HG03460 (cell line): Measurements from ENCODE around the gene CDH23.

Source experiments
- ATAC-seq: cut with Tn5 transposase; IDR thresholded peaks from one replicate; pipeline ENCODE4 v1.9.1; 2021; ENCODE audit not compliant: unreplicated experiment

CDH23 gene

DNA sequence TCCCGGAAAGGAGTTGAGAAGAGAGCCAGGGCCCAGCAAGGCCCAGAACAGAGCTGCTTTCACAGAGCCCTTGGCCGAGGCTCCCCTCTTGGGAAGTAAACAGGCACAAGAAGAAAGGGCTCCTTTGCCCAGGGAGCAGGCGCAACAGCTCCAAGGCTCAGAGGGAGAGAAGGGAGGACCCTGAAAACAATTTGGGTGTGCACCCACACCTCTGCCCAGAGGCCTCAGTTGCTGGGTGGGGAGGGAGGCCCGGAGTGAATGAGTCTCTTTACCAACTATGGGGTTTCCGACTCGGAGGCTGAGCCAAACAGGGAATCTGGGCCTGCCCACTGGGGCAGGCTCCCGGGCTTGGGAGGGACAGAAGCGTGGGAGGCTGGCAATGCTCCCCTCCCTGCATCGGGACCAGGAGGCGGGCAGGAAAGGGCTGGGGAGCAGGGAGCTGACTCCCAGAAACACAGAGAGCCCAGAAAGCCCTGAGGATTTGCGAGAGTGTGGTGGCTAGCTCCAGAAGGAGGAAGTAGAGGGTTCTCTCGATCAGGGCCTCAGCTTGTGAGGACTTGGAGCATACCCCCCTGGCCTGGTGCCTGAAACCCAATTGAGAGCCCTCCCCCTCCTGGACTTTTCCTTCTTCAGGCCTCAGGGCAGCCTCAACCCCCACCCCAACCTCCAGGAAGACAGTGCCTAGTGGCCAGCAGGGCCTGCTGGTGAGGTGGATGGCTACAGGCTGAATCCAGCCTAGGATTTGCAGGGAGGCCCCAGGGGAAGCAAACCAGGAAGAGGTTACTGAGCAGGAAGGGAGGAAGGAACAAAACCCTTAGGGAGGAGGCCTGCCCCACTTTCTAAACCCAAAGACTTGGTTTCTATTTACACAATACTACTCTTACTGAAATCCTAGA is 316.7 kb downstream of the CDH23 start:
- no peak for ATAC-seq

DNA sequence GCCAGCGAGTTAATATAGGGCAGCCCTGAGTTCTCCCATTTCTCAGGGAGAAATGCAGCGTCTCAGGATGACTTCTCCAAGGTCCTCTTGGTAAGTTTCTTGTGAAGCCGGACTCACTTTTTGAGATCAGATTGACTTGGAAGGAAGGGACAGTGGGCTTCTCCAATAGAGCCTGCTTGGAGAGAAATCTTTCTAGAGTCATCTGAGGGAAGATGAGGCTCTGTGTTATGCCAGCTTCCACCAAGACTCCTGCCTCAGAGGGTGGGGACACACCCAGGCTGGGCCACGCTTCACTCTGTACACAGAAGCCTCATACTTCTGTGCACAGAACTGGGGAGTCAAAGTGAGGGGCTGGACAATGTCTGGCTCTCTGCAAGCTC is 317.3 kb downstream of the CDH23 start:
- ATAC-seq = no peak

DNA sequence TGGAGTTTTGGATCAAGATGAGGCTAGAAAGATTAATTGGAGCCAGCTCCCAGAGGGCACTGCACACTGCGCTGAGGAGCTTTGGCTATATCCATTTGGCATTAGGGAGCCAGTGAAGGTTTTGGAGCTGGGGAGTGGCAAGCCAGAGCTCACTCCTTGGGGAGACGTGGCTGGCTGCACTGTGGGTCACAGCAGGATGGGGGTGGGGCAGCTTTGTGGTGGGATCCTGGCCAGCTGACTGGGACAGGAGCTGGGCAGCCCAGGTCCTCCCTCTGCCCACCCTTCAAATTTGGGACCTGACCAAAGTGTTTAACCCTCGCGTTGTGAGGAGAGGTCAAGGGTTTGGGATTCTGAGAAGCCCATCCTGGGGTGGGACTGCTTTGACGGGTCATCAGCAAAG is 317.9 kb downstream of the CDH23 start:
- ATAC-seq = no peak

DNA sequence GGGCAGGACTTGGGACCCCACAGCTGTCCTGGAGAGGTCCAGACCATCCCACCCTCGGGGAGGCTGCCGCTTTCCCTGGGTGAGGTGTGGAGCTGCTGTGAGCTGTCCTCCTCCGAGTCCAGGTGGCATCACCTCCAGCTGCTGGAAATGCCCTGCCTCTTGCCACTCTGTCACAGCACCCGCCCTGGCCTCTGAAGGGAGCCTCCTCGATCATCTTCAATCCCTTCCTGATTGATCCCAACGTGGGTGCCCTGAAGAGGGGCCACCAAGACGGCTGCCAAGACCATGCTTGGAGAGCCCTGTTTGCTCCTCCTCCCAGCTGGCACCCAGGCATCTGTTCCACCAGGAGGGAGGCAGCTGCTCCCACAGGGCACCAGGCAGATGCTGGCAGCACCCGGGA is 318.3 kb downstream of the CDH23 start:
- ATAC-seq = no peak

DNA sequence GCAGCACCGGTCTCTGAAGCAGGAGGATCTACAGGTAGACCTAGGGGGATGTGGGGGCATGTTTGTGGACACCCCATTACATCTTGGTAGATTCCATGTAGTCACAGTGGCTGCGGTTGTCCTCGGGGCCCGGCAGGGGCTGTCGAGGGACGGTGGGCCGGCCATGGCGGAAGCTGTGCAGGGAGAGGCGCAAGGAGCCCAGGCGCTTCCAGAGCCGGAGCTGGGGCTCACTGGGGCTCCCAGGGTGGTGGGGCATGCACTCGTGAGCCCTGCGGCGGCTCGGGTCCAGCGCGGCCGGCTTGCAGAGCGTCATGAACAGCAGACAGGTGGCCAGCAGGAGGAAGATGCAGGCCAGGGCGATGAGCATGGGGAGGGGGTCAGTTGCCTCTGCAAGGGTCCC is 319.1 kb downstream of the CDH23 start:
- ATAC-seq = no peak

DNA sequence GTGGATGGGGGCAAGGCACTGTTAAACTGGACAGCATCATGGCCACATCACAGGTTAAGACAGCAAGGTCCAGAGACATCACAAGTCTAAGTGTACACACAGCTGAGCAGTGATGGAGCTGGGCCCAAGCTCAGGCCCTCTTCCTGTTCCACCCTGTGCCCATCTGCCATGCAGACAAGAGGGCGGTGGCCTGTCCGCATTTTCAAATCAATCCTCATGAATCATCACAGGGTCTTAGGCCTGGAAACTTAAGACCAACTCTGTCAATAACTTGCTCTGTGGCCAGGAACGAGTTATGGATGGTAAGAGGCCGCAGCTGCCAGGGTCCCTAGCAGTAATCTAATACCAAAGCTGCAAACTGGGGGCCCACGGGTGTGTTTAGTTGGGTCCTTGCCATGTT is 319.7 kb downstream of the CDH23 start:
- ATAC-seq = no peak

DNA sequence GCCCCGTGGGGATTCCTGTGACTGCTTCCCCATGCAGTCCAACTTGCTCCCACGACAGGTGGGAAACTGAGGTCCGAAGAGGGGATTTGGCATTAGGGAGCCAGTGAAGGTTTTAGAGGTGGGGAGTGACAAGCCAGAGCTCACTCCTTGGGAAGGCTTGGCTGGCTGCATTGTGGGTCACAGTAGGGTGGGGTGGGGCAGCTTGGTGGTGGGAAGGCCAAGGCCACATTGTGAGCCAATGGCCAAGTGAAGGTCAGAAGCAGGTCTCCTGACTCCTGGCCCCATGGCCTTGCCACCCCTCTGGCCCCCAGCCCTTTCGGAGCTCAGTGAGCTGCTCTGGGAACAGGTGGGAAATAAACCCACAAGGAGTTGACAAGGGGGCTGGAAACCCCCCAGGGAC is 320.3 kb downstream of the CDH23 start:
- ATAC-seq = no peak

DNA sequence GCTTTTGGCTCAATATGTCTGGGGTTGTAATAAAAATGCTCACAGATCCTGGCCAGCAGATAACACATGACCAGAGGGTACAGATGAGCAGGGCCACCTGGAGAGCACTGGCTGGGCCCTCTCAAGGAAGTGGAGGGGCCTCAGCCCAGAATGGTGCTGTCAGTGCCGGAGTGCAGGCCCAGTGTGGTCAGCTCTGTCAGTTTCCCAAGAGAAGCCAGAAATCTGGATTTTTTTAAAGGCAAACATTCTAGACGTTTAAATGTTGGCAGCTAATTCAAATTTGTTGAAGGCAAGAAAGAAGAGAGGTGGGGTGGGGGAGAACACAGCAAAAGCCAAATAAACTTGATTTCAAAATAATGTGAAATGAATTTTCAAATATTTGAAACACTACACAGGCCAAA is 320.8 kb downstream of the CDH23 start:
- ATAC-seq = no peak

DNA sequence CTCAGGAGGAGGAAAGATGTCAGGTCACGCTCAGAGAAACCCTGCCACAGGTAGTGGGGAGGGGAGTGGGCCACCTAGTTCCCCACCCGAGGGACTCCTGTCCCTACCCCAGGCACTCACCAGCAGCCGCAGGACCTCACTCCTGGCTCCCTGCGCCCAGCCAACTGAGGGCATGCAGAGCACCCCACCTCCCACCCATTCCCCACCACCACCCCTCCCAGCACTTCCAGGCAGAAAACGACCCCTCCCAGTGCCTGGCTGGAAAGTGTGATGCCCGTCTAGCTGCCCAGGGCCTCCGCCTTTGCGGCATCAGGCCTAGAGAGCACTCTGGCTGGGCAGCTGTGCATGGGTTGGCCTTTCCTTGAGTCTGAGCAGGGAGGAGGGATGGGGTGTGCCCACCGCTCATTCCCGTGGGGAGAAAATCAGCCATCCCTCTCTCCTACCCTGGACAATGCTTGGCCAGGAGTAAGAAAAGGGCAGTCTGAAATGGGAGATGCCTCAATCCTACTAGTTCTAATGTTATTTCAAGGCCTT is 321.5 kb downstream of the CDH23 start:
- ATAC-seq = no peak

DNA sequence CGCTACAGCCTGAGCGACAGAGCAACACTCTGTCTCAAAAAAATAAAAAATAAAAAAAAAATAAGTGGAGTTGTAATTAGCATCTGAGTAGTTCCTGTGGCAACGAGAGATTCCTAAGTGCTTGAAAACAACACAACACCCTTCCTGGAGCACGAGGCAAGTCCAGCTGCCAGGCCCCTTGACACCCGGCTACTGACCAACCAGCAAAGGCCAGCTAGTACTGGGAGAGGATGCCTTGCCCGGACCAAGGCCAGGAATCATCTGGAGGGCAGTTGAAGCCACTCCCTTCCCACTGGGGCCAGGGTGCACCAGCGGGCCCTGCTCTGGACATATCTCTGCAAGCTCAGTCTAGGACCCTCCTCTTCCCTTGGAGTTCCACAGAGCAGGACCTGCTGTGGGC is 322.3 kb downstream of the CDH23 start:
- no peak for ATAC-seq

DNA sequence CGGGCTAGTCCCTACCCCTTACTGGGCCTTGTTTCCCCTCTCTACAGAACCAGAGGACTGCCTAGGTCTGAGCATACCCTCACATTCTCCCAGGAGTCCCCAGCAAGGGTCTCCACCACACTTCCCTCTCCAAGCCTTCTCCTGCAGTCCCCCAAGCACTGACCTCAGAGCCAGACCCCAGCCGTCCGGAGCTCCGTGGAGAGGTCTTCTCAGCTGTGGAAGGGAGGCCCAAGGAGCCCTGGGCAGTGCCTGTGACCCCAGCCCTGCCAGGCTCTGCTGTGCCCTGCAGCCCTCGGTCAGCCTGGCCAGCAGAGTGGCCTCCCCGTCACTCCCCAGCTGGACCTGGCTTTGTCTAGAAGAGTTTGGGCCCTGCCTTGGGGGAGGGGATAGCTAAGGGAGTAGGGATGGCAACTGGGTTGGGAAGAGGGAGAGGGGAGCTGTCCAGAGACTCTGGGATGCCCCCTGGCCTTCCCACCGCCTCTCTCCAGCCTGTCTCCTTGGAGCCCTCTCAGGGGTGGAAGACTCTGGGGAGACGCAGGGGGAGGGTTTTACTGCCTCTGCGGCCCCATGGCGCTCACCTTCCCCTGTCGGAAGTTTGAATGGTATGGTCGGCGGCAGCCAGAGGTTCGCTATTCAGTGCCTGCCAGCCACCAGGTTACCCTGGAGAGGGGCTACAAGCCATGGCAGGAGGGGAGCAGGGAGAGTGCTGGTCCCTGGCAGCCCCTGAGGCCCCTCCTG is 322.9 kb downstream of the CDH23 start, which contains the start of gene C10orf105:
Gene C10orf105, minus strand, starts transcription at position 315 of the 738 bp plus-strand sequence. CDS start 3,441 bp downstream, outside the sequence.
- no peak for ATAC-seq

DNA sequence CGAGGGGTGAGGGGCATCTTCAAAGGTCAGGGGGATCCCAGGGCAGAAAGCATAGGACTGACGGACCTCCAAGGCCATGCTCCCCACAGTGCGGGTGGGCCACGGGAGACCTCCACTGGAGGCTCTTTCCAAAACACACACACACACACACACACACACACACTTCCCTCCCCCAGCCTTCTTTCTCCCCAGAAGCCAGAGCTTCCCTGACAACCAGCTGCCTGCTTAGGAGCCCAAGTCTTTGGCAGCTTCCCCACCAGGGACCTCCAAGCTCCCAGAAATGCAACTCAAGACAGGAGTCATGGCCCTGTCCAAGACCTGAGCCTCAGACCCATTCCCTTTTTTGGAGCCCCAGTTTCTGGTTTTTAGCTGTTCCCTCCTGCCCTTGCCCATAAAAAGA is 323.6 kb downstream of the CDH23 start:
- ATAC-seq = no peak

DNA sequence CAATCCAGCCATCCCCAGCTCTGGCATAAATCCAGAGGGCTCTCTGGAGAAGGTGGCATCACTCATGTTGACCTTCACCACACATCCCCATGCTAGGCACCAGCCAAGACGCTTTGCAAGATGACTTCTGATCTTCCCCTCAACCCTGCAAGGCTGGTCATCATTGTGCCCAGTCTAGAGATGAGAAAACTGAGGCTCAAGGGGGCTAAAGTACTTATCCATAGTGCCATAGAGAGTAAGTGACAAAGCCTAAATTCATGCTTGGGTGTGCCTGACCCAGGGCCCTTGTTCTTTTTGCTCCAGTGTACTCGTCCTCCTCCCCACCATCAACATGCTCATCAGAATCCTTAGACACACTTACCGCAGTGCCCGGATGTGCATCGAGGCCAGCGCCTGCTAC is 324.6 kb downstream of the CDH23 start:
- ATAC-seq = no peak

DNA sequence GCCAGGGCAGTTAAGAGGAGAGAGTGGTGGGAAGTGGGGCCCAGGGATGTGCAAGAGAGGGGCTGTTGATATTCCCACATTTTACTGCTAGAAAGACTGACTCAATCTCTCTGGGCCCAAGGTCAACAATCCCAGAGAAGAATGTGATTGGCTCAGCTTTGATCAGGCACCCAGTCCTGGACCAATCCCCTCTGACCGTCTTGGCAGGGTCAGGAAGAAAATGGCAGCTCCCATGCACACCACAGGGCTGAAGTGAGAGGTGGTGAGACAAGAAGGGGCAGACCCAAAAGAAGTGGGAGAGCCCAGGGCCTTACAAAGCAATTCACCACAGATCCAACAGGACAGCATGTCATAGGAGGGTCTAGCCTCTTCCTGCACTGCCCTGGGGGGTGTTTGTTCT is 326.1 kb downstream of the CDH23 start:
- ATAC-seq = no peak

DNA sequence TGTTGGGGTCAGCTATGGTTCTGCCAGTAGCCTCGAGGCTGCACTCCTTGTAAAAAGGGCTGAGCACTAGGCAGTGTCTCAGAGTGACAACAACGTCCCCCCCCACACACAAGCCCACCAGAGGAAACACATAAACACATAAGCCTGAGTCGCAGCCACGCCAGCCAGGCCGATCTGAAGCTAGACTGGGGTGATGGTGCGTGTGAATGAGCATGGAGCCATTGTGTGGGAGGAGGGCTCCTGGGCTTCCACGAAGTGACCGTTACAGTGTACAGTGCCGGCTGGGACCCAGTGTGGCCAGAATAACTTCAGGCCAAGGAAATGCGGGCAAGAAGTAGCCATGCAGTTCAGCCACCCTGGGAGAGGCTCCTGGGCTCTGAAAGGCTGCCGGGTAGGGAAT is 326.6 kb downstream of the CDH23 start:
- no peak for ATAC-seq

DNA sequence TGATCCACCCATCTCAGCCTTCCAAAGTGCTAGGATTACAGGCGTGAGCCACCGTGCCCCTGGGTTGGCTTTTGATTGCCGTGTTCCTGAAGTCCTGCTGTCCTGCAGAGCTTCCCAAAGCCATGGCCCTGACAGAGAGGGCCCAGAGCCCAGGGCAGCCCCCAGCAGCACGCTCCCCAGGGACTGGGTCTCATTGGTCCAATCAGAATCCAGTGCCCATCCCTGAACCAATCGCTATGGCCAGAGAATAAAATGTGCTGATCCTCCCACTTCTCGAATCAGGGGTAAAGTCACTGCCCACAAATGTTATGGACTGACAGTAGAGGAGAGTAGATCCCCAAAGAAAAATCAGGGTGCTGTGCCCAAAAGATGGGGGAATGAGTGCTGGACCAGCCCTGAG is 327.8 kb downstream of the CDH23 start:
- ATAC-seq = no peak

DNA sequence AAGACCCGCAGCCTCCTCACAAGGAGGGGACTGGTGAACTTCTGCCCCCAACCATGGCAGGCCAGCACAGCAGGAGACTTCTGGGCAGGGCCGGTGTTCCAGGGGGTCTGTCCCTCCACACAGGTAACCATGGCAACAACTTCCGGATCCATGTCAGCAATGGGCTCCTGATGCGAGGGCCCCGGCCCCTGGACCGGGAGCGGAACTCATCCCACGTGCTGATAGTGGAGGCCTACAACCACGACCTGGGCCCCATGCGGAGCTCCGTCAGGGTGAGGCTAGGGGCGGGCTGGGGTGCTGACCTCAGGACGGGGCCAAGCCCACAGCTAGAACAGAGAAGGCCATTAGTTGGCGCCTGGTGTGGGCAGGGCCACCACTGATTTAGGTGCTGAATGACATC is 328.5 kb downstream of the CDH23 start:
- ATAC-seq = no peak

DNA sequence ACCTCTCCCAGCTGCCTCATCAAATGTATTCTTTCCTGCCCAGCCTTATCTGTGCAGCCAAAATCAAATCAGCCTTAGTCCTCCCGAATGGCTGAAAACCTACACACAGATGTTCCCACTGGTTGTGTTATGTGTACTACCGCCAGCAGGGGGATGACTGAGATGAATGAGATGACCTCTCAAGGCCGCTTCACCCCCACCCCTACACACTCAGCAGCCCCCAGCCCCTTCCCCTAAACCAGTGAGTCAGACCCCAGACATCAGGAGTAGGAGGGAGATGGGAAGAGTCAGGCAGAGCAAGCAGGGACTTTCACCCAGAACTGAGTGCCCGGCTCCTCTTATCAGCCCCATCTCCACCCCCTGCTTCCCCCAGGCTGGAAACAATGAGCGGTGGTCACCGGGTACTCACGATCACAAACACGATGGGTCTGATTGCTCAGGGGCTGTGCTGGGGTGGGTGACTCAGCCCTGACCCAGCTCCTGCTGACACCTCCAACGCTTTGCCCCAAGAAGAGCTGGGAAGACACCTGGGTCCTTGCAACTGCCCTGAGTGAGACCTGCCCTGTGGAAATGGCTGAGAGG is 329.4 kb downstream of the CDH23 start:
- ATAC-seq = no peak

DNA sequence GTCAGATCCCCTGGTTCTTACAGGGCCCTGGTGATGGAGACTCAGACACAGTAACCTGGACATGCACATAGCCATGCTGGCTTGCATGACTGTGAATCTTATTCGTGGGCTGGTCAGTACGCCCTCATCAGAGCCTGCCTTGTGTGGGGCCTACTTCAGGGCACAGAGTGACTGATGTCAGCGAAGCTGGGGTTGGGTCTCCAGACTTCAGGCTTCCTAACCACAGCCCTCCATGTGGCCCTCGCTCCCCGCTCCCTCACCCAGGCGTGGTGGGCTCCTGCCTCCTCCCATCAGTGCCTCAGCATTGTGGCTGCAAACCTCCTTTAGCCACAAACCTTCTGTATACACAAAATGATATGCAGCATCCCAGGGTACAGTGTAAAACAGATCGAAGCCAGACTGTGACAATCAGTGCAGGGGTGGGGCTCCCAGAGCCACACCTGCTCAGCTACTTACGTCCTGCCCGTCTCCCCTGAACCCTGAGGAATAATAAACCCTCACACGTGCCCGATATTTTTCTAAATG is 329.9 kb downstream of the CDH23 start:
- no peak for ATAC-seq

DNA sequence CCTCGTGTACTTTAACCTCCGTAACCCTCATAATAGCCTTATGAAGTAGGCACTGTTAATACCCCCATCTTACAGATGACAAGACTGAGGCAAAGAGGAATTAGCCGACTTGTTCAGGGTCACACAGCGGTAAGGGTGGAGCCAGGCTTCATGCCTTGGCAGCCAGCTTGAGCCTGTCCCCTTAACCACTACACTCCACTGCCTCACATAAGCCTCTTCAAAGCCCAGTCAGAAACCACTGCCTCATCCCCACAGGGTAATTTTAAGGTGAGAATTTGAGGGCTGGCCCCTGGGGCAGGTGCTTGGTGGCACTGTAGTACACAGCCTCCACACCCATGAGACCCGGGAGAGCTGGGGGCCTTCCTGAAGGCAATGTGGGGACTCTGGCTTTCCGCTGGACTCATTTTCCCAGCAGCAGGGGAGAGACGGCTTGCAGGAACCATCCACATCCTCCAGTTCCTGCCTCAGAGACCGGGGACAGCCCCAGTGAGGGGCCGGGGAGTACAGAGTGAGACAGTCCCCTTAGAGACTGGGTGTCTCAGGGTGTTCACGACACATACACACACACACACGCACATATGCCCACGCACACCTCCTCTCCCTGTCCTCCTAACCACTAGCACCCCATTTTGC is 330.5 kb downstream of the CDH23 start:
- ATAC-seq = peak; percentile 42
